Measurements from ENCODE around the gene GCLM.
"Not testable (repeated sequence)": the region's sequence is repeated elsewhere in the genome, so short reads cannot be mapped to it uniquely, and the experiment has no call there.

Gene GCLM, protein sequence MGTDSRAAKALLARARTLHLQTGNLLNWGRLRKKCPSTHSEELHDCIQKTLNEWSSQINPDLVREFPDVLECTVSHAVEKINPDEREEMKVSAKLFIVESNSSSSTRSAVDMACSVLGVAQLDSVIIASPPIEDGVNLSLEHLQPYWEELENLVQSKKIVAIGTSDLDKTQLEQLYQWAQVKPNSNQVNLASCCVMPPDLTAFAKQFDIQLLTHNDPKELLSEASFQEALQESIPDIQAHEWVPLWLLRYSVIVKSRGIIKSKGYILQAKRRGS

DNA sequence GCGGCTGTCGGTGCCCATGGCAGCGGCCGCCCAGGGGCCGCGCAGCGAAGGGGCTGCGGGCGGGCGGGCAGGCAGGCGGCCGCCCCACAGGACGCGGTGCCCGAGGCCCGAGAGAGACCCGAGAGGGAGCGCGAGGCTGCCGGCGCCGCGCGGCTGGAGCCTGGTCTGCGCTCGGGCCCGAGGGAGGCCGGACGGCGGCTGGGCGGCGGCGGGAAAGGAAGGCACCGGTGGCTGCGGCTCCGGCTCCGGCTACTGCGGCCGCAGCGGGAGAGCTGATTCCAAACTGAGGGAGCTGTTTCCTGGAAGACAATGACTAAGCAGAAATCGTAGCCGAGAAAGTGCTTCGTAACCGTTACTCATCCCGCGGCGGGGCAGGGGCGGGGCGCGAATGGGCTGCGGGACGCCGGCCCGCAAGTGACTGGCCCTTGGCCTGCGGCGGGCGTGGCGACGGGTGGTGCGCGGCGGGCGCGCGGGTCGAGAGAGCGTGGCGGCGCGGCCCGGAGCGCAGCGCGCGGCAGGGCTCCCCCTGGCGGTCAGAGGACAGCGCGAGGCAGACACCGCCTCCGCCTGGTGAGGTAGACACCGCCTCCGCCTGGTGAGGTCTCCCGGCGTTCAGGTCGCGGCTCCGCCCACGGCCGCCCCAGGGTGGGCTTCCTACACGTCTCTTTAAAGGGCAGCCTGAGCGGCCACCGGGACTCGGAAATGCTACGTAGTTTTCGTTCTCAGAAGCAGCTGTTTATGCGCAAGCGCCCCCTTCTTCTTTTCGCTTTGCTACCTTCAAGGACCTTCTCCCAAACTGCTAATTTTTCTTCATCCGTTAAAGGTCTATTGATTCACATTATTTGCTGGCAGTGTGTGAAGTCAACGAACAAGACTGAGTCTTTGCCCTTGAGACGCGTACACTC is at the start of gene GCLM:
Gene GCLM (minus strand): TSS at position 285 of the 905 bp plus-strand sequence. CDS start 267 bp downstream, at position 18.
- peak; percentile 93 for DNase-seq

DNA sequence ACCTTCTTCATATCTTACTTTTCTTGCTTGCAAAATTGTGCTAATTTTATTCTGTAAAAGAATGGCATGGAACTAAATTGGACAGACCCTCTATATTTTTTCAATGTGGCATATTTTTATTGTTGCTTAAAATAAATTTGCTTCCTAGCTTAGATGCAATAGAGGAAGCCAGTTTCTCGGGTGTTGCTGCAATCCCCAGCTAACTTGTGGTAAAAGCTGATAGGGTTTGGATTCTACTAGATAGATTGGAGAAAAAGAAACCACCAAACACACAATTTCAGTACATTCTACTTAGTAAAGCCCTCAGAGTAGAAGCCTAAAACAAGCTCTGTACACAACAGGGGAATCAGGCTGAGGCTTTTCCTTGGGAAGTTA is 49.5 kb upstream of the GCLM start:
- DNase-seq = no peak

DNA sequence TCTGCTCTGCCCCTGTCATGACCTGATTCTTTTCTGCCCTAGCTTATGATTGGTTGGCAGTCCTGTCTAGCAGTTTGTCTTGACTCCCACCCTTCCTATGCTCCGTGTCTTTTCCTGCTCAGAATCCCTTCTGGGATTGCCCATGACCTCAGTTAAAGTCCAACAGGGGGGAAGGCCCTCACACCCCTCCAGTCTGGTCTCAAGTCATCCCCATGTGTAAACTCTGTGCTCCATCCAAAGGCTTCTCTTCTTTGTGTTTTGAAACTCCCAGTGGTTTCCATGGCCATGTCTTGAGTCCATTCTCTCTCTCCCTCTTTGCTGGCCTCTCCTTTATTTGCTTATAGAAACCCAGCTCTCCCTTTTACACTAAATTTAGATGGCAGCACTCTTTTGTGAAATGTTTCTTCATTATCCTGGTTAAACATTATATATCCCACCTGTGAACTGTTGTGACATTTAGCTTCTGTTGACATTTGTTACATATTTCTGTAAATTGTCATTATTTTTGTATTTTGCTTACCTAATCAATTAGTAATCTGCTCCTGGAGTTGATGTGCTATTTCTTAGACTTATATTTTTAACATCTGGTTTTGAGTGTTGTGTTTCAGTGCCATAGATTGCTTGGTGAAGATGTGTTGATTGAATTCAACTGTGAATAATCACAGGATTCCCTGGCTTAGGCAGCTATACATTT is 48.9 kb upstream of the GCLM start:
- no peak for DNase-seq

DNA sequence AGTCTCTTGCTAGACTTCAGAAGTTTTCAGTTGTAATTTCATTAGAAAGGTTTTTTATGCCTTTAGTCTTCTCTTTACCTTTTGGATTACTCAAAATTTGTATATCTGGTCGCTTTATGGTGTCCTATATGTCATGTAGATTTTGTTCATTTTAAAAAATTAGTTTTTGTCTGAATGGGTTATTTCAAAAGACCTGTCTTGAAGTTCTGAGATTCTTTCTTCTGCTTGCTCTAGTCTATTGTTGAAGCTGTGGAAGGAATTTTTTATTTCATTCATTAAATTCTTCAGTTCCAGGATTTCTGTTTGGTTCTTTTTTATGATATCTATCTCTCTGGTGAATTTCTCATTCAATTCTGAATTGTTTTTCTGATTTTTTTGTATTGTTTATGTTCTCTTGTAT is 46.5 kb upstream of the GCLM start:
- no peak for DNase-seq

DNA sequence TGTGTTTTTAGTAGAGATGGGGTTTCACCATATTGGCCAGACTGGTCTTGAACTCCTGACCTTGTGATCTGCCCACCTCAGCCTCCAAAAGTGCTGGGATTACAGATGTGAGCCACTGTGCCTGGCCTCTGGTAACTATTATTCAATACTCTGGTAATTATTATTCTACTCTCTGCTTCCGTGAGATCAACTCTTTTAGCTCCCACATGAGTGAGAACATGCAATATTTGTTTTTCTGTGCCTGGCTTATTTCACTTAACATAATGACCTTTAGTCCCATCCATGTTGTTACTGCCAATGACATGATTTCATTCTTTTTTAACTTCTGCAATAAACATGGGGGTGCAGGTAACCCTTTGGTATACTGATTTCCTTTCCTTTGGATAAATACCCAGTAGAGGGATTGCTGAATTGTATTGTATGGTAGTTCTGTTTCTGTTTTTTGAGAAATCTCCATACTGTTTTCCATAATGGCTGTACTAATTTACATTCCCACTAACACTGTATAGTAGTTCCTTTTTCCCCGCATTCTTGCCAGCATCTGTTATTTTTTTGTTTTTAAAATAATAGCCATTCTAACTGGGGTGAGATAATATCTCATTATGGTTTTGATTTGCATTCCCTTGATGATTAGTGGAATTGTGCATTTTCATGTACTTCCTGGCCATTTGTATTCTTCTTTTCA is 37.9 kb upstream of the GCLM start:
- not testable (repeated sequence) for DNase-seq

DNA sequence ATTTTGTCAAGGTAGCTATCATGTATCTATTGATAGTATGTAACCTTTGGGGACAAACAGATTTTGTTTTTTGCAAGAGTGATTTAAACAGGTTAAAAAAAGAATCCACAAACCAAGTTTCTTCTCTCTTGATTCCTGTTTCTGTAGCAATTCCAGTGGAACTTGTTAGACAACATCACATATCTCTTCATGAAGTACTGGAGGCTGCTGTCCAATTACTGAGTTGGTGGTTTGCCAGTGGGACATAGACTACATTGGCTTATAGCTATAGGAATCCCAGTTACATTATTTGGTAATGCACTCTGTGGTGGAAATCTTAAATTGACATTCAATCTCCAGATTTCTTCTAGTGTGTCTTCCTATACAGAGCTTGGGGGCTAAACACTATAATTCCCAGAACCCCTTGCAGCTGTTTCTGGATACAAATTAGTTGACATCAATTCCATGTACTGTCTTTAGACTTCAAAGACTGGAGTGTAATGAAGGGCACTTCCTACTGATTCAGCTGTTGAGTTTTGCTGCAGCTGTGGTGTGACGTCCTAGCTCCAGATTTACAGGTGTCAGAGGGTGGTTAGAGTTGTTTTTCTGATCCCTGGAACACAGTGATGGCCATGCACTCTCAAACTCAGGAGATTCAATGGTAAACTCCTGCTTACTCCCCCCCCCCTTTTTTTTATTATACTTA is 29.4 kb upstream of the GCLM start:
- no peak for DNase-seq

DNA sequence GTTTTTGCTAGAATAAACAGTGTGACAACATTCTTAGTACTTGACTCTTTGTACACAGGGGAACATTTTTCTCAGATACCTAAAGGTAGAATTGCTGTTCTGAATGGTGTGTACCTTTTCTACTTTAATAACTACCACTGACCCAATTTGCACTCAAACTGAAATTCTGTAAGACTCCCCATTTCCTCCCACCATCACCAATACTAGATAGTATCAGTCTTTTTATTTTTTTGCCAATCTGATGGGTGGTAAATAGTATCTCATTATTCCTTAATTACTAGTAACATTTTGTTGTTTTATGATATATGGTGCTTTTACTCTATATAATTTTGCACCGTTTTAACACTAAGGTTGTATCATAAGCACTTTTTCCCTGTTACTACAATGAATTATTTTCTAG is 28.8 kb upstream of the GCLM start:
- no peak for DNase-seq

DNA sequence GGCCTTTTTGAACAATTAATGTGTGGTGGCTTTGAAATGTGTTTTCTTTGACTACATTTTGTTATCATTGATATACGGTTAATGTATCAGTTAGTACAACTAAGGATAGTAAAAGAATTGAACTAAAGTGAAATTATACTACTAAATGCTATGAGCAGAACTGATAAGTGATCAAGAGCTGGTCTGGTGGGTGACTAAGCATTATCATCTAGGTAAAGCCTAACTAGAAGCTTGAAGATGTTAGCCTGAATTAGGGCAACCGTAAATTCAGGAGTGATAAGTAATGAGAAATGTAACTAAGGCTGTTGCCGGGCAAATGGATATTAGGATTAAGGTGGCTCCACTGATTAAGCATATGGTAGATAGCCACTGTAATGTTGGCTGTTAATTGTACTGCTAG is 16.0 kb upstream of the GCLM start:
- DNase-seq = no peak

DNA sequence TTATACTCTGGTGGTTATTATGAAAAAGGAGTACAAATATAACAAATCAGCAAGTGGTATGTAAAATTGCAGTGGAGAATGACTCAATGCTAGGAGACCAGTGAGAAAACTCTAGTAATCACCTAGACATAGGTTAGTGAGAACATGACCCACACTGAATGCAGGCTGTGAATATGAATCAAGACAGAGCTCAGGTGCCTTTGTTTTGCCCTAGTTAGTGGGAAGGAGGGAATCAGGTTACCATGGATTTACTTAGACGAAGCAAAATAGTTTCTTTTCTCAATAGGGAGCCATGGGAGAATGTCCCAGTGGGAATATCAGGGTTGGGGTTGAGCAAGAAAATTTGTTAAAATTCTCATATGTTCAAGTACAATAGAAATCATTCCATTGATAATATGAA is 10.6 kb upstream of the GCLM start:
- no peak for DNase-seq

DNA sequence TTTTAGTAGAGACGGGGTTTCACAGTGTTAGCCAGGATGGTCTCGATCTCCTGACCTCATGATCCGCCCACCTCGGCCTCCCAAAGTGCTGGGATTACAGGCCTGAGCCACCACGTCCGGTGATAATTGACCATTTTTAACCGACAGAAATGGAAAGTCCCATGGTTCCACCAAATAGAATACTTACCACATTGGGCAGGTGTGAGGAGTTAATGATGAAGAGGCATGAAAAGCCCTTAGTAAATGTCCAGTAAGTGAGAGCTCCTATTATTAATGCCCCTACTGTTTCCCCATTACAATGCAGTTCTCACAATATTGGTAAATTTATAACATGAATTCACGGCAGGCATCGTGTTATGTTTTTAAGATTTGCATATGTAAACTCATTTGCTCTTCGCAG is 8.1 kb upstream of the GCLM start:
- no peak for DNase-seq

DNA sequence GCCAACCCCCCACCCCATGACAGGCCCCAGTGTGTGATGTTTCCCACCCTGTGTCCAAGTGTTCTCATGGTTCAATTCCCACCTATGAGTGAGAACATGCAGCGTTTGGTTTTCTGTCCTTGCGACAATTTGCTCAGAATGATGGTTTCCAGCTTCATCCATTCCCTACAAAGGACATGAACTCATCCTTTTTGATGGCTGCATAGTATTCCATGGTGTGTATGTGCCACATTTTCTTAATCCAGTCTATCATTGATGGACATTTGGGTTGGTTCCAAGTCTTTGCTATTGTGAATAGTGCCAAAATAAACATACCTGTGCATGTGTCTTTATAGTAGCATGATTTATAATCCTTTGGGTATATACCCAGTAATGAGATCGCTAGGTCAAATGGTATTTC is 1.6 kb upstream of the GCLM start:
- DNase-seq = not testable (repeated sequence)

DNA sequence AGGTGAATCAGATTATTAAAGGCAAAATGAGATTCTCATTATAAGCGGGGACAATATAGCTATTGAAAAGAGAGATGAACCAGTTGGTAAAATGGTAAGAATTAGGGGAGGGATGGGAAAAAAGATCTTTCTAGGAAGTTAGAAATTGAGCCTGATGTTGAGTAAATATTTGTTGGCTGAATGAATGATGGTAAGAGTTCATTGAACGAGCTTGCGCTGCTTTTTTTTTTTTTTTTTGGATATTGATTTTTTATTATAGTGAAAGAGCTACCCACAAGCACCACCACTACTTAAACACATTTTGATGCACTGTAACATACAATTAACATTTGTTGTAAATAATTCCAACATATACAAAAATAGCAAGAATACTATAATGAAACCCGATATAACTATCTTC is 1.1 kb upstream of the GCLM start:
- no peak for DNase-seq

DNA sequence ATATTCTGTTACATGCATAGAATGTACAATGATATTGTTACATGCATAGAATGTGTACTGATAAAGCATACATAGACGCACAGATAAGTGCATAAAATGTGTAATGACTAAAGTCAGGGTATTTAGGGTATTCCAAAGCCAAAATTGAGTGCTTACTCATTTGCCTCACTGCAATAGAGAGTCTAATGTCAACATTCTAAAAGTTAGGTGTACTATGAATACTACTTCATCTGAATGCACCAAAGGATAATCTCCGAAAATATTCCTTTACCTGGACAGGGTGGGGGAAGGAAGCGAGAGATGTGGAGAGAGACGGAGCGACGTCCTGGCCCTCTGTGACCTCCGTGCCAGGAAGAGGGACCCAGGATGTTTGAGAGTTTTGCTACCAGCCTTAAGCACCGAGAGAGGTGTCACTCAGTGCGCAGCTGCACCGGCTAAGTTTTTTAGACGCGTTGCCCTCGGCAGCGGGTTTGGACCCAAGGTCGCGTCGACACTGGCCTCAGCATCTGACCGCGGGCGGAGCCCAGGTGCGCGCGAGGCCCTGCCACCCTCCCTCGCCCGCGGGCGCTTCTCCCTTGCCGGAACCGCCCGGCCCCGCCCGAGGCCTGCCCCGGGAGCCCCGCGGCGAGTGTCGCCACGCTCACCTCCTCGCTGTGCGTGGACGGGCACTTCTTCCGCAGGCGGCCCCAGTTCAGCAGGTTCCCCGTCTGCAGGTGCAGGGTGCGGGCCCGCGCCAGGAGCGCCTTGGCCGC is 660 bp downstream of the GCLM start:
- peak; percentile 60 for DNase-seq

DNA sequence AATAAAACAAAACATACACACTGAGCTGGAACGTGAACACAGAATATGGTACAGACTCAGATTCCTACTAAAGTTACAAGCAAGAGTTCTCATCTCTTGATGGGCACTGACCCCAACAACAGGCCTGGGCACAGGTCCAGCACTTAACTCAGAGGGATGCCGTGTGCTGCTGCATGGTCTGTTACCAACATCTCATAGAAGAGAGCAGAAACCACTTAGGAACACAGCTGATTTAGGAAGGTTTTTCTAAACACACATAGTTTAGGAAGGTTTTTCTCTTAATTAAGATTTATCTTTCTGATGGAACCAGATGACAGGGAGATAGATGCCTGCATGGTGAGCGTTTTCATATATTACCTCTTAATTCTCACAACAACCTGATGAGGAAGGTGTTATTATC is 1.5 kb downstream of the GCLM start:
- DNase-seq = no peak

DNA sequence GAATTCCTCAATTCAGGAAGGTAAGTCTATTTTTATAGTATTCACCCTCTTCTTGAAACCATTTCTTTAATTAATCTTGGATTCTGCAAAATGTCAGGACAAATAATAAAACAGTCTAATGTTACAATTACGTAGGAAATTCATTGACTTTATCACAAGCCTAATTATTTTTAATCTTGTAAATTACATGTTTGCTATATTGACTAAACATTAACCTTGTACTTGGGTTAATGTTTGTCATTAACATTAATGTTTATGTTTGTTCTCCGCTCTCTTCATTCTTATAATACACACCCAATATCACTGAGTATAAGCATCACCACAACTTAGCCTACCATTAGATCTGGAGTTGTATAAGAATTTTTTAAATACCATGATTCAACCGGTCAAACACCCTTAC is 2.8 kb downstream of the GCLM start:
- DNase-seq = no peak

DNA sequence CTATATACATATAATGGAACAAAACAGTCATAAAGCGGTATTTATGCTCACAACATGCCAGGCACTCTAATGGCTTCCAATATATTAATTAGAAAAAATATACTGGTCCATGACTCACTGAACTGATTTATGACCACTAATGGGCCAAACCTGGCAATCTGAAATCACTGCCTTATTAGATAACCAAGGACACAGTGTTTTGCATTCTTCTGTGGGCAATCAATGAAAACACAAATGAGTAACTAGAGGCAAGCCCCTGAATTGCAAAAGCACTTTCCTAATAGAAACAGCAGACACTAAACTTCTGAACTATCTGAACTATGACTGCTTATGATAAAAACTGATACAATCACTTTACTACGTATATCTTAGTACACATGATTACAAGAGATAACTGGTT is 3.5 kb downstream of the GCLM start:
- DNase-seq = peak; percentile 15

DNA sequence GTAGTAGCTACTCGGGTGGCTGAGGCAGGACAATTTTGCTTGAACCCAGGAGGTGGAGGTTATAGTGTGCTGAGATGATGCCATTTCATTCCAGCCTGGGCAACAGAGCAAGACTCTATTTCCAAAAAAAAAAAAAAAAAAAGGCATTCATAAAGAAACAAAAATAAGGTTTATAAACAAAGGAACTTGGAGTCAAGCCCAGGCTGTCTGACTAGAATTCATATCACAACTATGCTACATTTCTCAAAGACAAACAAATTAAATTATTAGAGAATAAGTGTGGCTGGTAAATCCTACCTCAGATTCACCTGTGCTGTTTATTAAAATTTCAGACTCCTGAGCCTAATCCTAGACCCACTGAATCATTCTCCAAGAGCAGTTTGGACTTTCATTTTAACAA is 4.2 kb downstream of the GCLM start:
- no peak for DNase-seq

DNA sequence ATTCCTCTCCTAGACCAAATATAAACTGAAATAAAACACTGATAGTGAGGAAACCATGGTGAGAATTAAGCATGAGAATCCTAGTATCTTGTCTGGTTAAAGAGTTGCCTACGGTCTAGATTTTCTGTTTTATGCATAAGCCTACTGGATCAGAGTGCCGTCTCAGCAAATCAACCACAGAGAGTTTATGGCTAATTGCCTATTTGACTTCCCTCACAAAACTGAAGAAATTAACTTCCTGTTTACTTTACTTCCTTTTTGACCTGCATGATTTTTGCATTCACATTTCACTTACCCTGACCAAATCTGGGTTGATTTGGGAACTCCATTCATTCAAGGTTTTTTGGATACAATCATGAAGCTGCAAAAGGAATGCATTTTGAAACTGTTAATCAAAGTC is 5.0 kb downstream of the GCLM start:
- peak; percentile 18 for DNase-seq

DNA sequence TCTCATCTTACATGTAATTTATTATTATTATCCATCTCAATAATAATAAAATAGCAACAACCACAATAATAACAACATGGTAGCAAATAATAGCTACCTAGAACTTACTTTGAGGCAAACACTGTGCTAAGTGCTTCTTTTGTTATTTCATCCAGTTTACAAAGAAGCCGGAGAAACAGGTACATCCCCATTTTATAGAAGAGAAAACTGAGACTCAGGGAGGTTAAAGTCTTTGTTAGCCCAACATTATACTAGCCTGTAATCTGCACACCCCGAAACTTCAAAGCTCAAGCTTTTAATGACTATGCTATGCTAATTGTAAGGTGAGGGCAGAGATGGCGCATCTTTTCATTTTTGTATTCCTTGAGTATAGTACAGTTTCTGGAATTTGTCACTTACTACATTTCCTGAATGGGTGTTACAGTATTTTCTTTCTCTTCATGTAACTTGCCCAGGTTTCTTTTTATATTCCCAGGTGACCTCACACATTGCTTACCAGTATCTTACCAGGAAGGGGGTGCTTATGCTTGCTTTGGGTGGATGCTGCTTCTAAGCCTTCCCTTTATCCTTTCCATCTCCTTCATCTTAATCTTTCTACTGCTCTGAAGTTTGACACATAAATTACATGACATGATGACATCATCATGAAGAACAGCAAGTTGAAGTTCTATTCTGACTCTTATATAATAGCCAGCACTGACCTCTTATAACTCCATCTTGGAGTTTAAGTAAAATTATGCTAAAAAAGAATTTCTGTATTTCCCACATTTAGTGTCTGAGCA is 8.3 kb downstream of the GCLM start:
- no peak for DNase-seq

DNA sequence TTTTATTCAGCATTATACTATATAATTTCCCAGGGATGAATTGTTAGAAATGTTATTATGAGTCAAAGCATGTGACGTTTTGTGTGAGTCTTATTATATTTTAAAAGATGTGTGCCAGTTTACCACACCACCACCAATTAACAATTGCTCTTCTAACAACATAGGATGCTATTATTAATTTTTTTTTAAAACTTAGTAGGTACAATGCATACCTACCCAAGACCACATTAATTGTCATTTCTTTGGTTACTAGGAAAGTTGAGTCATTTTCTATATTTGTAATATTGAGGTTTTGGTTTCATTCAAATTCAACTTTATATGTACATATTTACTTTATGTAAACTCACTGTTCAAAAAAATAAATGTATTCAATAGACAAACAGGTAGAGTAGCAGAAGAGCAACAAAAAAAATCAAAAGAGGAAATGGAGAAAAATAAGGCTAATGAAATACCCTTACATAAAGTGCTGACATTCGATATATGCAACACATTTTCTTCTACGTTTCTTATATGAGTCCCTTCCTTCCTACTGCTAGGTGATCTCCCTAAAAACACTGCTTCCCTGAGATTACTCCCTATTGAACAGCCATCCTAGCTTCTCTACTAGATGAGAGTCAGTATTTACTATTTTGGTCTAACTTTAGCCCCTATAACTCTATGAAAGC is 9.6 kb downstream of the GCLM start:
- no peak for DNase-seq
